H9 (cell line): ENCODE data around the gene TAF5L. TPM values are rescaled to one million over a fixed set of nuclear protein-coding genes. Genes with fewer than 3 reads are reported as not detected.

Experiments
- DNase-seq: peaks from one replicate; pipeline ENCODE4 v3.0.0-alpha.2; 2017
- H2AFZ ChIP-seq: one replicate; pipeline ENCODE4 v1.6.1; 2013; ENCODE audit warnings: mild to moderate bottlenecking, low read length, control low read depth, moderate library complexity
- H2AK5ac ChIP-seq: 2 replicates; pipeline ENCODE4 v1.6.1; 2013; ENCODE audit warnings: low read length, control low read depth, mixed read lengths; ENCODE audit not compliant: insufficient read length
- H2BK120ac ChIP-seq: one replicate; pipeline ENCODE4 v1.6.1; 2013; ENCODE audit warnings: low read depth, mild to moderate bottlenecking, low read length, control low read depth, inconsistent platforms; ENCODE audit not compliant: poor library complexity, severe bottlenecking
- H2BK12ac ChIP-seq: 2 replicates; pipeline ENCODE4 v1.6.1; 2013; ENCODE audit warnings: low read length, control low read depth, mixed read lengths, low read depth; ENCODE audit not compliant: insufficient read length
- H2BK15ac ChIP-seq: 2 replicates; pipeline ENCODE4 v1.6.1; 2013; ENCODE audit warnings: low read depth, low read length, control low read depth
- H2BK20ac ChIP-seq: one replicate; pipeline ENCODE4 v1.6.1; 2013; ENCODE audit warnings: low read depth, mild to moderate bottlenecking, low read length, control low read depth, inconsistent platforms; ENCODE audit not compliant: poor library complexity, severe bottlenecking
- H2BK5ac ChIP-seq: 2 replicates; pipeline ENCODE4 v1.6.1; 2013; ENCODE audit warnings: low read length, control low read depth, mixed read lengths; ENCODE audit not compliant: insufficient read length
- H3K14ac ChIP-seq: 2 replicates; pipeline ENCODE4 v1.6.1; 2013; ENCODE audit warnings: low read length, control low read depth; ENCODE audit not compliant: insufficient read depth
- H3K18ac ChIP-seq: 2 replicates; pipeline ENCODE4 v1.6.1; 2013; ENCODE audit warnings: low read depth, mild to moderate bottlenecking, mixed read lengths, low read length, control low read depth; ENCODE audit not compliant: insufficient read length
- H3K23ac ChIP-seq: 2 replicates; pipeline ENCODE4 v1.6.1; 2013; ENCODE audit warnings: low read length, control low read depth, mixed read lengths, low read depth; ENCODE audit not compliant: insufficient read length
- H3K23me2 ChIP-seq: 2 replicates; pipeline ENCODE4 v1.6.1; 2013; ENCODE audit warnings: low read depth, mild to moderate bottlenecking, mixed read lengths, low read length, control low read depth; ENCODE audit not compliant: insufficient read length, poor library complexity, severe bottlenecking
- H3K27ac ChIP-seq: 2 replicates; pipeline ENCODE4 v1.5.1; 2013; ENCODE audit warnings: low read length, control low read depth, mixed read lengths, low read depth; ENCODE audit not compliant: insufficient read length
- H3K27me3 ChIP-seq: 2 replicates; pipeline ENCODE4 v1.6.1; 2013; ENCODE audit warnings: low read length, control low read depth, inconsistent platforms; ENCODE audit not compliant: insufficient read depth
- H3K4ac ChIP-seq: 2 replicates; pipeline ENCODE4 v1.6.1; 2013; ENCODE audit warnings: low read depth, mild to moderate bottlenecking, control low read depth, inconsistent platforms, low read length, moderate library complexity
- H3K4me1 ChIP-seq: 2 replicates; pipeline ENCODE4 v1.6.1; 2013; ENCODE audit warnings: low read length, control low read depth, inconsistent platforms; ENCODE audit not compliant: insufficient read depth
- H3K4me2 ChIP-seq: 2 replicates; pipeline ENCODE4 v1.6.1; 2013; ENCODE audit warnings: low read length, control low read depth, mixed read lengths; ENCODE audit not compliant: insufficient read length, insufficient read depth
- H3K56ac ChIP-seq: 2 replicates; pipeline ENCODE4 v1.6.1; 2013; ENCODE audit warnings: low read depth, mild to moderate bottlenecking, mixed read lengths, low read length, control low read depth; ENCODE audit not compliant: insufficient read length
- H3K79me1 ChIP-seq: 2 replicates; pipeline ENCODE4 v1.6.1; 2013; ENCODE audit warnings: low read depth, mild to moderate bottlenecking, moderate library complexity, low read length, control low read depth, inconsistent platforms; ENCODE audit not compliant: insufficient read depth, poor library complexity, severe bottlenecking
- H3K79me2 ChIP-seq: 2 replicates; pipeline ENCODE4 v1.6.1; 2013; ENCODE audit warnings: low read length, control low read depth, inconsistent platforms; ENCODE audit not compliant: insufficient read depth
- H3K9ac ChIP-seq: 2 replicates; pipeline ENCODE4 v1.6.1; 2013; ENCODE audit warnings: low read length, control low read depth, mixed read lengths; ENCODE audit not compliant: insufficient read length; ENCODE audit errors: extremely low read depth
- H3K9me3 ChIP-seq: one replicate; pipeline ENCODE4 v1.6.1; 2013; ENCODE audit warnings: low read depth, low read length, inconsistent platforms; ENCODE audit not compliant: control insufficient read depth
- H3T11ph ChIP-seq: one replicate; pipeline ENCODE4 v1.6.1; 2013; ENCODE audit warnings: mild to moderate bottlenecking, low read length, control low read depth, inconsistent platforms
- H4K20me1 ChIP-seq: one replicate; pipeline ENCODE4 v1.6.1; 2013; ENCODE audit not compliant: control insufficient read depth, insufficient read length, insufficient read depth
- H4K5ac ChIP-seq: 2 replicates; pipeline ENCODE4 v1.6.1; 2013; ENCODE audit warnings: low read depth, mild to moderate bottlenecking, mixed read lengths, low read length, control low read depth; ENCODE audit not compliant: insufficient read length
- H4K8ac ChIP-seq: replicated peaks from 2 replicates; pipeline ENCODE4 v1.6.1; 2013; ENCODE audit warnings: low read length, control low read depth, mixed read lengths, low read depth; ENCODE audit not compliant: insufficient read length
- H4K91ac ChIP-seq: 2 replicates; pipeline ENCODE4 v1.6.1; 2013; ENCODE audit warnings: low read depth, mild to moderate bottlenecking, moderate library complexity, mixed read lengths, low read length, control low read depth; ENCODE audit not compliant: insufficient read length
- H3K27ac Mint-ChIP-seq, 3 experiments: 2 replicates in 2 of 3; 3 replicates in 1 of 3; pipeline ENCODE4 v1.8.0; 2020 to 2021; ENCODE audit warnings: mixed read lengths in 3 of 3, mild to moderate bottlenecking in 1 of 3, moderate library complexity in 1 of 3
- H3K27me3 Mint-ChIP-seq: 2 replicates; pipeline ENCODE4 v1.8.0; 2021; ENCODE audit warnings: low read depth, mild to moderate bottlenecking, moderate library complexity, mixed read lengths
- H3K36me3 Mint-ChIP-seq, 3 experiments: 2 replicates in 2 of 3; 3 replicates in 1 of 3; pipeline ENCODE4 v1.8.0; 2020 to 2021; ENCODE audit warnings: low read depth in 3 of 3, mixed read lengths in 3 of 3; ENCODE audit not compliant: insufficient read depth in 1 of 3
- H3K4me1 Mint-ChIP-seq, 2 experiments: 2 replicates each; pipeline ENCODE4 v1.8.0; 2020; ENCODE audit warnings: mixed read lengths in 2 of 2
- H3K4me3 Mint-ChIP-seq, 2 experiments: 2 replicates in 1 of 2; 3 replicates in 1 of 2; pipeline ENCODE4 v1.8.0; 2020 to 2021; ENCODE audit warnings: mild to moderate bottlenecking in 2 of 2, mixed read lengths in 2 of 2, moderate library complexity in 1 of 2
- H3K9me3 Mint-ChIP-seq, 2 experiments: 2 replicates in 1 of 2; 3 replicates in 1 of 2; pipeline ENCODE4 v1.8.0; 2020; ENCODE audit warnings: mild to moderate bottlenecking in 2 of 2, mixed read lengths in 2 of 2, moderate library complexity in 1 of 2
- WGBS: extraction: QIAGEN DNeasy Blood & Tissue Kit; methylation state at CpG from one replicate; pipeline ENCODE4 v1.1.7; 2013; ENCODE audit warnings: missing lambda C conversion rate, low lambda C conversion rate, mixed read lengths; ENCODE audit not compliant: insufficient read length; ENCODE audit errors: extremely low coverage; 5-methylcytosine and 5-hydroxymethylcytosine counted together
- total RNA-seq: library from RNA; stranded (reverse); gene quantifications from 2 replicates; pipeline ENCODE4 v1.2.1, GENCODE V29; 2021
- TF ChIP-seq, protein P1 (sequence below): fragments of 200-600 bp; sonication (generic); conservative IDR thresholded peaks from 3 replicates; pipeline ENCODE4 v1.8.0; 2021; ENCODE audit warnings: antibody characterized with exemption, mild to moderate bottlenecking

Gene TAF5L
- total RNA-seq, 1 experiment from 2014 or later = 30.3 TPM

DNA sequence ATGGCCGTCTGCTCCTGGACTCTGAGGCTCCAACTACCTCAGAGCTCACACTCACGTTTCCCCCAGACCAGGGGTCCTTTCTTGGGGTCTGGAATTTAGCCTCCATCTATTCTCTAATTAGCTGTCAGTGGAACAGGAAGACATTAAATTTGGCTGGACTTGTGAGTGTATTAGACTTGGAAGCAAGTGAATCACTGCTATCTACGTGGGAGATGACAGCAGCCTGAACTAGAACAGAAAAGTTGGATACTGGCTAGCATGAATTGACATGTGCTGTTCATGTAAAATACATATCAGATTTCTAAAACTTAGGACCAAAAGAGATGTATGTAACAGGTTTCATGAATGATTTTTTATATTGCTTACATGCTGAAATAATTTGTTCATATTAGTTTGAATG is 28.0 kb downstream of the TAF5L start:
- Histone ChIP-seq H2BK5ac (no peak overlapping the region), H2BK12ac (no peak overlapping the region), H3K27ac (no peak overlapping the region), H3K79me1 (no peaks in the 10 kb centered on the region), H2BK20ac (no peak overlapping the region), H3K4me2 (no peak overlapping the region), H2BK120ac (no peak overlapping the region), H3K9ac (no peak overlapping the region), H3K23ac (no peak overlapping the region), H3K4ac (no peak overlapping the region), H4K5ac (no peak overlapping the region), H3T11ph (no peak overlapping the region), H4K20me1 (no peaks in the 10 kb centered on the region), H4K91ac (no peak overlapping the region), H3K79me2 (no peaks in the 10 kb centered on the region), H2AK5ac (no peak overlapping the region), H3K18ac (no peak overlapping the region), H3K9me3 (no peaks in the 10 kb centered on the region), H2AFZ (no peak overlapping the region), H4K8ac (no peak overlapping the region), H3K27me3 (no peaks in the 10 kb centered on the region), H2BK15ac (no peak overlapping the region), H3K4me1 (no peaks in the 10 kb centered on the region), H3K14ac (no peak overlapping the region), H3K23me2 (no peaks in the 10 kb centered on the region), H3K56ac (no peak overlapping the region)
- Mint-ChIP-seq H3K4me1 (peaks cover 4 to 12% of the 10 kb centered on the region in 2 experiments), H3K36me3 (peaks cover 11 to 55% (median 36%) of the 10 kb centered on the region in 3 experiments; a peak in 6 of 7 replicates), H3K4me3 (no peak overlapping the region), H3K27me3 (no peaks in the 10 kb centered on the region), H3K27ac (peak overlapping the region in 2 of 3 experiments; percentile 14 to 73; a peak in 2 of 7 replicates), H3K9me3 (no peaks in the 10 kb centered on the region)
- TF ChIP-seq, protein P1, sequence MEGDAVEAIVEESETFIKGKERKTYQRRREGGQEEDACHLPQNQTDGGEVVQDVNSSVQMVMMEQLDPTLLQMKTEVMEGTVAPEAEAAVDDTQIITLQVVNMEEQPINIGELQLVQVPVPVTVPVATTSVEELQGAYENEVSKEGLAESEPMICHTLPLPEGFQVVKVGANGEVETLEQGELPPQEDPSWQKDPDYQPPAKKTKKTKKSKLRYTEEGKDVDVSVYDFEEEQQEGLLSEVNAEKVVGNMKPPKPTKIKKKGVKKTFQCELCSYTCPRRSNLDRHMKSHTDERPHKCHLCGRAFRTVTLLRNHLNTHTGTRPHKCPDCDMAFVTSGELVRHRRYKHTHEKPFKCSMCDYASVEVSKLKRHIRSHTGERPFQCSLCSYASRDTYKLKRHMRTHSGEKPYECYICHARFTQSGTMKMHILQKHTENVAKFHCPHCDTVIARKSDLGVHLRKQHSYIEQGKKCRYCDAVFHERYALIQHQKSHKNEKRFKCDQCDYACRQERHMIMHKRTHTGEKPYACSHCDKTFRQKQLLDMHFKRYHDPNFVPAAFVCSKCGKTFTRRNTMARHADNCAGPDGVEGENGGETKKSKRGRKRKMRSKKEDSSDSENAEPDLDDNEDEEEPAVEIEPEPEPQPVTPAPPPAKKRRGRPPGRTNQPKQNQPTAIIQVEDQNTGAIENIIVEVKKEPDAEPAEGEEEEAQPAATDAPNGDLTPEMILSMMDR = no peak
- no CpG with 5 or more reads among the region's 3 CpGs for WGBS
- no peak for DNase-seq
